Right atrium auricular region (tissue), 2 donors: Measurements from ENCODE around the gene C1QTNF8. TPM values are rescaled to one million over a fixed set of nuclear protein-coding genes. Genes with fewer than 3 reads are reported as not detected.

Experiments
- DNase-seq: peaks from one replicate; pipeline ENCODE4 v3.0.0-alpha.2; 2019; ENCODE audit warnings: low spot score
- H3K27ac ChIP-seq, 2 donors: fragments of 200-600 bp; sonication (generic); 1 replicate in 1 of 2; 2 replicates in 1 of 2; pipeline ENCODE4 v1.5.1; 2016 to 2019
- H3K27me3 ChIP-seq, 2 donors: fragments of 200-600 bp; sonication (generic); one replicate each; pipeline versions ENCODE4 v1.5.1 to v1.6.0; 2017 to 2019
- H3K36me3 ChIP-seq: fragments of 200-600 bp; sonication (generic); one replicate; pipeline ENCODE4 v1.5.1; 2016
- H3K4me1 ChIP-seq, 2 donors: fragments of 200-600 bp; sonication (generic); one replicate each; pipeline versions ENCODE4 v1.5.1 to v1.6.0; 2017 to 2019
- H3K4me3 ChIP-seq, 2 donors: fragments of 200-600 bp; sonication (generic); 1 replicate in 1 of 2; 2 replicates in 1 of 2; pipeline ENCODE4 v1.5.1; 2017 to 2019; ENCODE audit warnings: mild to moderate bottlenecking in 1 of 2, moderate library complexity in 1 of 2
- H3K9me3 ChIP-seq, 2 donors: fragments of 200-600 bp; sonication (generic); one replicate each; pipeline ENCODE4 v1.5.1; 2019
- total RNA-seq, 2 donors: library from RNA; depleted of rRNA; stranded (reverse); fragments of >200 nt; gene quantifications; one replicate each; pipeline ENCODE4 v1.1.0, GENCODE V29; 2016
- TF ChIP-seq, protein P1 (sequence below), 2 donors: fragments of 200-600 bp; sonication (generic); IDR thresholded peaks; one replicate each; pipeline ENCODE4 v1.5.1; 2019; ENCODE audit warnings: antibody characterized with exemption in 2 of 2

Gene C1QTNF8
- total RNA-seq, 2 donors from 2014 or later: not detected

DNA sequence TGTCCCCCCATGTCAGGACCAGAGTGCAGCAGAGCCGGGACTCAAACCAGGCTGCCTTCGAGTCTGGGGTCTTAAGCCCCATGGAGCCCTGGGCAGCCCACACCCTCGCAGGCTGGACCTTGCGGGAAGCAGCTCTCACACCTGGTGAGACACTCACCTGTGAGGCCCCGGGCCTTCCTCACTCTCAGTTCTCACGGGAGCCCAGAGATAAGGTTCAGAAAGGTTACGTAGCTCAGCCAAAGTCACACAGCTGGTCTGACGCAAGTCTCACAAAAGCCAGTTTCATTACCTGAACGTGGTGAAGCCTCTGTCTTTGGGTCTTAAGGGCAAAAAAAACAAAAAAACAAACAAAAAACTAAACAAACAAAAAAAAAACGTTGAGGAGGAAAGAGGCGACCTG is 56.3 kb downstream of the C1QTNF8 start:
- TF ChIP-seq, protein P1, sequence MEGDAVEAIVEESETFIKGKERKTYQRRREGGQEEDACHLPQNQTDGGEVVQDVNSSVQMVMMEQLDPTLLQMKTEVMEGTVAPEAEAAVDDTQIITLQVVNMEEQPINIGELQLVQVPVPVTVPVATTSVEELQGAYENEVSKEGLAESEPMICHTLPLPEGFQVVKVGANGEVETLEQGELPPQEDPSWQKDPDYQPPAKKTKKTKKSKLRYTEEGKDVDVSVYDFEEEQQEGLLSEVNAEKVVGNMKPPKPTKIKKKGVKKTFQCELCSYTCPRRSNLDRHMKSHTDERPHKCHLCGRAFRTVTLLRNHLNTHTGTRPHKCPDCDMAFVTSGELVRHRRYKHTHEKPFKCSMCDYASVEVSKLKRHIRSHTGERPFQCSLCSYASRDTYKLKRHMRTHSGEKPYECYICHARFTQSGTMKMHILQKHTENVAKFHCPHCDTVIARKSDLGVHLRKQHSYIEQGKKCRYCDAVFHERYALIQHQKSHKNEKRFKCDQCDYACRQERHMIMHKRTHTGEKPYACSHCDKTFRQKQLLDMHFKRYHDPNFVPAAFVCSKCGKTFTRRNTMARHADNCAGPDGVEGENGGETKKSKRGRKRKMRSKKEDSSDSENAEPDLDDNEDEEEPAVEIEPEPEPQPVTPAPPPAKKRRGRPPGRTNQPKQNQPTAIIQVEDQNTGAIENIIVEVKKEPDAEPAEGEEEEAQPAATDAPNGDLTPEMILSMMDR (IDR thresholded peaks at IDR 0.05): no peak
- Histone ChIP-seq H3K27me3 (no peaks in the 10 kb centered on the region), H3K4me1 (peaks cover 0 to 12% of the 10 kb centered on the region in 2 donors), H3K36me3 (no peaks in the 10 kb centered on the region), H3K4me3 (no peak overlapping the region), H3K27ac (no peak overlapping the region), H3K9me3 (no peaks in the 10 kb centered on the region)
- no peak for DNase-seq

DNA sequence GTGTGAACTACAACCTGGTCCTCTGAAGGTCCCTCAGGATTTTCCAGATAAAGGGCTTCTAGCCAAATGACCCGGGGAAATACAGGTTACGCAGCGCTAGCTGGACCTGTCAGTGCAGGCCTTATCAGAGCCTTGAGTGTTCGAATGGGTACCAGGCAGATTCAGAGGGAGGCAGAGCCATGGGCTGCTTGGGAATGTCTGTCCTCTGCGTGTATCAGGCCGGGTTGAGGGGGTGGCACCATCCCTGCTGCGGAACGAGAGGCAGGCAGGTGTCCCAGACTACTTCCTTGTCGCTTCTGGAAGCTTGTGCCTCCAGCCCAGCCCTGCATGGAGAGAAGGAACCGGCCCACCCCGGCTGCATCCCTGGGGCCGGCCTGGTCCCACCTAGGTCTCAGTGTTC is 57.1 kb downstream of the C1QTNF8 start:
- H3K9me3 ChIP-seq: no peaks in the 10 kb centered on the region
- peaks cover 0 to 4% of the 10 kb centered on the region in 2 donors for H3K4me1 ChIP-seq
- TF ChIP-seq, protein P1 (IDR thresholded peaks at IDR 0.05): no peak
- no peaks in the 10 kb centered on the region for H3K36me3 ChIP-seq
- DNase-seq: no peak
- no peaks in the 10 kb centered on the region for H3K27me3 ChIP-seq
- no peak overlapping the region for H3K4me3 ChIP-seq
- H3K27ac ChIP-seq: no peak overlapping the region

Other genes with a start within 250 kb of the C1QTNF8 start
- 10 to 100 TPM; 11.9 to 14.1 TPM for gene LMF1, start 125.3 kb downstream of the C1QTNF8 start, total RNA-seq
- gene SOX8, start 114.5 kb downstream of the C1QTNF8 start, total RNA-seq: 1 to 10 TPM; 1.0 to 1.6 TPM
- 10 to 100 TPM in 1 of 2 donors, 1 to 10 TPM in 1; 2.7 to 14.1 TPM for gene SSTR5, start 23.5 kb downstream of the C1QTNF8 start, total RNA-seq
- gene CACNA1H, start 56.9 kb upstream of the C1QTNF8 start, total RNA-seq: 1 to 10 TPM; 7.0 to 9.4 TPM
- not detected for gene TPSG1, start 129.0 kb upstream of the C1QTNF8 start, total RNA-seq
- gene TPSB2, start 133.9 kb upstream of the C1QTNF8 start, total RNA-seq: 10 to 100 TPM in 1 of 2 donors, 1 to 10 TPM in 1; 1.2 to 12.5 TPM
- 1 to 10 TPM; 2.6 to 8.9 TPM for gene TPSAB1, start 144.5 kb upstream of the C1QTNF8 start, total RNA-seq
- under 1 TPM in 1 of 2 donors, not detected in 1; 0.63 TPM for gene TPSD1, start 159.8 kb upstream of the C1QTNF8 start, total RNA-seq
- gene UBE2I, start 213.4 kb upstream of the C1QTNF8 start, total RNA-seq: 10 to 100 TPM; 58.8 to 59.5 TPM
- gene BAIAP3, start 237.4 kb upstream of the C1QTNF8 start, total RNA-seq: 1 to 10 TPM in 1 of 2 donors, under 1 TPM in 1; 0.35 to 2.4 TPM